KMS-11 (cell line): Measurements from ENCODE around the gene KRTCAP2.

Source experiments
- H2AFZ ChIP-seq: fragments of 200-600 bp; sonication (generic); 2 replicates; pipeline ENCODE4 v1.6.1; 2016; ENCODE audit warnings: antibody characterized with exemption, mixed run types, low read depth
- H3K27ac ChIP-seq: fragments of 200-600 bp; sonication (generic); 2 replicates; pipeline ENCODE4 v1.6.1; 2016; ENCODE audit warnings: mild to moderate bottlenecking, mixed run types
- H3K27me3 ChIP-seq: fragments of 200-600 bp; sonication (generic); 2 replicates; pipeline ENCODE4 v1.6.1; 2017; ENCODE audit warnings: mild to moderate bottlenecking, low read depth, mixed run types, moderate library complexity; ENCODE audit not compliant: insufficient read depth
- H3K36me3 ChIP-seq: fragments of 200-600 bp; sonication (generic); 2 replicates; pipeline ENCODE4 v1.6.1; 2017; ENCODE audit warnings: mild to moderate bottlenecking, mixed run types; ENCODE audit not compliant: insufficient read depth
- H3K4me1 ChIP-seq: fragments of 200-600 bp; sonication (generic); 2 replicates; pipeline ENCODE4 v1.6.1; 2016; ENCODE audit warnings: mild to moderate bottlenecking, low read depth, mixed run types; ENCODE audit not compliant: poor library complexity, severe bottlenecking
- H3K4me2 ChIP-seq: fragments of 200-600 bp; sonication (generic); 2 replicates; pipeline ENCODE4 v1.7.0; 2016; ENCODE audit warnings: mild to moderate bottlenecking, mixed run types
- H3K4me3 ChIP-seq: fragments of 200-600 bp; sonication (generic); IDR thresholded peaks from 2 replicates; pipeline ENCODE4 v1.6.1; 2017; ENCODE audit warnings: low read depth, low read length, mixed read lengths; ENCODE audit not compliant: insufficient read depth
- H3K79me2 ChIP-seq: fragments of 200-600 bp; sonication (generic); 2 replicates; pipeline ENCODE4 v1.6.1; 2016; ENCODE audit warnings: low read depth, mixed run types; ENCODE audit not compliant: insufficient read depth
- H3K9ac ChIP-seq: fragments of 200-600 bp; sonication (generic); 2 replicates; pipeline ENCODE4 v1.6.1; 2016; ENCODE audit warnings: mild to moderate bottlenecking, mixed run types
- H4K20me1 ChIP-seq: fragments of 200-600 bp; sonication (generic); 2 replicates; pipeline ENCODE4 v1.6.1; 2016; ENCODE audit warnings: mild to moderate bottlenecking, mixed run types; ENCODE audit not compliant: insufficient read depth
- TF ChIP-seq, protein P1 (sequence below): fragments of 200-600 bp; sonication (generic); conservative IDR thresholded peaks from 2 replicates; pipeline ENCODE4 v1.6.1; 2017; ENCODE audit warnings: low read depth, mild to moderate bottlenecking, antibody characterized with exemption, low read length, moderate library complexity, mixed read lengths

KRTCAP2 gene

DNA sequence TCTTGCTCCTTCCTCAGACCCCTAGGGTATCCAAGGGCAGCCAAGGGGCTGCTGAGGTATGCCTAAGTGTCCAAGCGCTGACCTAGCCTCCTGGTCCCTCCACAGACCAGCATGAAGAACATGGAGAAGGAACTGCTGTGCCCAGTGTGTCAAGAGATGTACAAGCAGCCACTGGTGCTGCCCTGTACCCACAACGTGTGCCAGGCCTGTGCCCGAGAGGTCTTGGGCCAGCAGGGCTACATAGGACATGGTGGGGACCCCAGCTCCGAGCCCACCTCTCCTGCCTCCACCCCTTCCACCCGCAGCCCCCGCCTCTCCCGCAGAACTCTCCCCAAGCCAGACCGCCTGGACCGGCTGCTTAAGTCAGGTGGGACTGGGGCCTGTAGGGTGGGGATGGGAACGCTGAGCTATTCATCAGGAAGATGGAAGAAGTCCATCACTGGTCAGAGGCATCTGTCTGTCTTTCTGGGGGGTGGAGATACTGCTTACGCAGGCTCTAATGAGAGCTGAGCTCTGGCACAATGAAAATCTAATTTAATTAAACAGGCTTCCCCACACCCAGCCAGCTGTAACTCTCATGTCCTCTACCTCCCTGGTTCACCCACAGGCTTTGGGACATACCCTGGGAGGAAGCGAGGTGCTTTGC is 2.3 kb upstream of the KRTCAP2 start:
- Histone ChIP-seq H3K27me3 (no peaks in the 10 kb centered on the region), H3K79me2 (peaks cover 18% of the 10 kb centered on the region), H4K20me1 (no peaks in the 10 kb centered on the region), H3K27ac (no peak overlapping the region), H3K4me2 (no peak overlapping the region; the same call in 1 of the 2 replicates), H3K36me3 (no peaks in the 10 kb centered on the region; the same call in 1 of the 2 replicates), H3K9ac (no peak overlapping the region), H3K4me3 (no peak overlapping the region), H3K4me1 (peaks cover 38% of the 10 kb centered on the region), H2AFZ (no peak overlapping the region)
- TF ChIP-seq, protein P1, sequence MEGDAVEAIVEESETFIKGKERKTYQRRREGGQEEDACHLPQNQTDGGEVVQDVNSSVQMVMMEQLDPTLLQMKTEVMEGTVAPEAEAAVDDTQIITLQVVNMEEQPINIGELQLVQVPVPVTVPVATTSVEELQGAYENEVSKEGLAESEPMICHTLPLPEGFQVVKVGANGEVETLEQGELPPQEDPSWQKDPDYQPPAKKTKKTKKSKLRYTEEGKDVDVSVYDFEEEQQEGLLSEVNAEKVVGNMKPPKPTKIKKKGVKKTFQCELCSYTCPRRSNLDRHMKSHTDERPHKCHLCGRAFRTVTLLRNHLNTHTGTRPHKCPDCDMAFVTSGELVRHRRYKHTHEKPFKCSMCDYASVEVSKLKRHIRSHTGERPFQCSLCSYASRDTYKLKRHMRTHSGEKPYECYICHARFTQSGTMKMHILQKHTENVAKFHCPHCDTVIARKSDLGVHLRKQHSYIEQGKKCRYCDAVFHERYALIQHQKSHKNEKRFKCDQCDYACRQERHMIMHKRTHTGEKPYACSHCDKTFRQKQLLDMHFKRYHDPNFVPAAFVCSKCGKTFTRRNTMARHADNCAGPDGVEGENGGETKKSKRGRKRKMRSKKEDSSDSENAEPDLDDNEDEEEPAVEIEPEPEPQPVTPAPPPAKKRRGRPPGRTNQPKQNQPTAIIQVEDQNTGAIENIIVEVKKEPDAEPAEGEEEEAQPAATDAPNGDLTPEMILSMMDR = no peak

GRCh38 chr1:155174324-155175280 is 1.5 kb upstream of the KRTCAP2 start:
- H2AFZ ChIP-seq = peak overlapping the region; percentile 68

GRCh38 chr1:155173478-155174323 is 597 bp upstream of the KRTCAP2 start, which contains the start of gene TRIM46:
TSS of gene TRIM46 (plus strand) at chr1:155173849. CDS start at chr1:155173967, 118 bp downstream.
- peaks cover 18% of the 10 kb centered on the region for H3K79me2 ChIP-seq
- no peaks in the 10 kb centered on the region for H4K20me1 ChIP-seq
- H3K4me3 ChIP-seq = peak within 1 kb of the TSS; percentile 92
- H3K9ac ChIP-seq = peak within 1 kb of the TSS; percentile 74
- no peaks in the 10 kb centered on the region; the same call in 1 of the 2 replicates for H3K36me3 ChIP-seq
- no peaks in the 10 kb centered on the region for H3K27me3 ChIP-seq
- TF ChIP-seq, protein P1 = peak; percentile 96
- H3K4me2 ChIP-seq = peak within 1 kb of the TSS; percentile 97
- H2AFZ ChIP-seq = peak within 1 kb of the TSS; percentile 68
- H3K4me1 ChIP-seq = peaks cover 38% of the 10 kb centered on the region
- peak within 1 kb of the TSS; percentile 53 for H3K27ac ChIP-seq

More at GRCh38 chr1:155174324-155175280, 1.5 kb upstream of the KRTCAP2 start:
- Histone ChIP-seq H3K36me3 (no peaks in the 10 kb centered on the region; the same call in 1 of the 2 replicates), H3K4me3 (peak overlapping the region; percentile 92), H3K27ac (peak overlapping the region; percentile 53; the same call in 1 of the 2 replicates), H3K79me2 (peaks cover 18% of the 10 kb centered on the region), H4K20me1 (no peaks in the 10 kb centered on the region), H3K4me1 (peaks cover 38% of the 10 kb centered on the region), H3K4me2 (peak overlapping the region; percentile 97), H3K9ac (peak overlapping the region; percentile 74), H3K27me3 (no peaks in the 10 kb centered on the region)
- TF ChIP-seq, protein P1 = no peak
